Measurements from ENCODE around the gene FER1L5.
"Not testable (repeated sequence)": the region's sequence is repeated elsewhere in the genome, so short reads cannot be mapped to it uniquely, and the experiment has no call there.

The FER1L5 gene

GRCh38 chr2:96637385-96638143 is 5.0 kb upstream of the FER1L5 start:
- peak; percentile 73 for DNase-seq

- DNase-seq = peak; percentile 91
Observed at GRCh38 chr2:96638144-96639121, 4.1 kb upstream of the FER1L5 start, which contains the start of gene KANSL3. Gene KANSL3, minus strand, starts transcription at chr2:96638312. Its CDS starts 1,177 bp downstream, at chr2:96637135.

GRCh38 chr2:96647681-96648080 is 5.1 kb downstream of the FER1L5 start:
- no peak for DNase-seq

- no peak for DNase-seq
Observed at GRCh38 chr2:96648306-96648930, 5.9 kb downstream of the FER1L5 start.

- no peak for DNase-seq
Observed at GRCh38 chr2:96649342-96649741, 6.8 kb downstream of the FER1L5 start.

GRCh38 chr2:96651793-96652192 is 9.2 kb downstream of the FER1L5 start:
- DNase-seq = no peak

GRCh38 chr2:96654791-96655190 is 12.2 kb downstream of the FER1L5 start:
- not testable (repeated sequence) for DNase-seq

- no peak for DNase-seq
Observed at GRCh38 chr2:96655526-96655925, 13.0 kb downstream of the FER1L5 start.

GRCh38 chr2:96656540-96656939 is 14.0 kb downstream of the FER1L5 start:
- no peak for DNase-seq

GRCh38 chr2:96661324-96661723 is 18.8 kb downstream of the FER1L5 start:
- DNase-seq = no peak

- no peak for DNase-seq
Observed at GRCh38 chr2:96662360-96662759, 19.8 kb downstream of the FER1L5 start.

- no peak for DNase-seq
Observed at GRCh38 chr2:96663177-96663576, 20.6 kb downstream of the FER1L5 start.

GRCh38 chr2:96663829-96664228 is 21.3 kb downstream of the FER1L5 start:
- DNase-seq = no peak

GRCh38 chr2:96664366-96664925 is 21.9 kb downstream of the FER1L5 start:
- DNase-seq = no peak

GRCh38 chr2:96665083-96665569 is 22.6 kb downstream of the FER1L5 start:
- no peak for DNase-seq

- not testable (repeated sequence) for DNase-seq
Observed at GRCh38 chr2:96665717-96666116, 23.2 kb downstream of the FER1L5 start.

GRCh38 chr2:96668771-96669170 is 26.2 kb downstream of the FER1L5 start:
- no peak for DNase-seq

GRCh38 chr2:96669539-96670215 is 27.1 kb downstream of the FER1L5 start:
- DNase-seq = peak; percentile 7

GRCh38 chr2:96679848-96680247 is 37.3 kb downstream of the FER1L5 start:
- DNase-seq = peak; percentile 27

- DNase-seq = peak; percentile 4
Observed at GRCh38 chr2:96680561-96681141, 38.1 kb downstream of the FER1L5 start.

GRCh38 chr2:96681540-96681939 is 39.0 kb downstream of the FER1L5 start:
- no peak for DNase-seq

GRCh38 chr2:96683307-96683706 is 40.7 kb downstream of the FER1L5 start:
- DNase-seq = no peak

Measured in NCI-H69 (cell line).